HG02798 (cell line): ENCODE measurements around the gene AGAP9.
"Not testable (repeated sequence)": the region's sequence is repeated elsewhere in the genome, so short reads cannot be mapped to it uniquely, and the experiment has no call there.

ENCODE experiments used
- ATAC-seq: cut with Tn5 transposase; IDR thresholded peaks from one replicate; pipeline ENCODE4 v1.9.1; 2021; ENCODE audit warnings: mild to moderate bottlenecking; ENCODE audit not compliant: unreplicated experiment, poor library complexity

Gene AGAP9

DNA sequence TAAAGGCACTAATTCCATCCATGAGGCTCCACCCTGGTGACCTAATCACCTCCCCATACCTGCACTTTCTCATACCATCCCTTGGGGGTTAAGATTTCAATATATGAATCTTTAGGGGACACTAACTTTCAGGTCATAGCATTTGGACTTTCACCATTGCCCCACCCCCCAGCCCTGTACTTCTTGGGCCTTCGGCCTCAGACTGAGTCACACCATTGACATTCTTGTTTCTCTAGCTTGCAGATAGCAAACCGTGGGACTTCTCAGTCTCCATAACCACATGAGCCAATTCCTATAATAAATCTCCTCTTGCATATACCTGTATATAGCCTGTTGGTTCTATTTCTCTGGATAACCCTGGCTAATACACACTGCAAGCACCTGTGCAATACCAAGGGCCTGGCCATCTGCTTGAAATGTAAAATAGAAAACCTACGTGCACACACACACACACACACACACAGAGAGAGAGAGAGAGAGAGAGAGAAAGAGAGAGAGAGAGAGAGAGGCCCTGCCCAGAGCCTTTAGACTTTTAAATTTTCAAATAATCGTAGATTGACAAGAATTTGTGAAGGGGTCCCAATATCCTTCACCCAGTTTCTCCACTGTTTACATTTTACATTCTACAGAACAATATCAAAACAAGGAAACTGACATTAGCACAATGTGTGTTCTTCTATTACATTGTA lies 64.8 kb downstream of the AGAP9 start:
- ATAC-seq: no peak

- no peak for ATAC-seq
Measured at GRCh38 chr10:47457826-47458225, 65.6 kb downstream of the AGAP9 start.

DNA sequence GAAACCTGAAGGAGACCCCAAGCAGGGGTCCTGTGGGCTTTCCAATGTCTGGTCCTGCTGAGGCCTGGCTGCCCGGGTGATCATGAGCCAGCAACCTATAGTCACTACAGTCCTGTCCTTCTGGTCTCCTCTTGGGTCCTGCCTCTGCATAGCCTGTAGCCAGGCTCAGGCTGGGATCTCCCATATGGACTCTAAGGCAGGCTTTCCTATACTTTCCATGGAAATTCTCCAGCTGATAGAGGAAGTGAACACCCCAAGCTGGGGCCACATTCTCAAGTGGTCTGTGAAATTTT lies 66.0 kb downstream of the AGAP9 start:
- no peak for ATAC-seq

DNA sequence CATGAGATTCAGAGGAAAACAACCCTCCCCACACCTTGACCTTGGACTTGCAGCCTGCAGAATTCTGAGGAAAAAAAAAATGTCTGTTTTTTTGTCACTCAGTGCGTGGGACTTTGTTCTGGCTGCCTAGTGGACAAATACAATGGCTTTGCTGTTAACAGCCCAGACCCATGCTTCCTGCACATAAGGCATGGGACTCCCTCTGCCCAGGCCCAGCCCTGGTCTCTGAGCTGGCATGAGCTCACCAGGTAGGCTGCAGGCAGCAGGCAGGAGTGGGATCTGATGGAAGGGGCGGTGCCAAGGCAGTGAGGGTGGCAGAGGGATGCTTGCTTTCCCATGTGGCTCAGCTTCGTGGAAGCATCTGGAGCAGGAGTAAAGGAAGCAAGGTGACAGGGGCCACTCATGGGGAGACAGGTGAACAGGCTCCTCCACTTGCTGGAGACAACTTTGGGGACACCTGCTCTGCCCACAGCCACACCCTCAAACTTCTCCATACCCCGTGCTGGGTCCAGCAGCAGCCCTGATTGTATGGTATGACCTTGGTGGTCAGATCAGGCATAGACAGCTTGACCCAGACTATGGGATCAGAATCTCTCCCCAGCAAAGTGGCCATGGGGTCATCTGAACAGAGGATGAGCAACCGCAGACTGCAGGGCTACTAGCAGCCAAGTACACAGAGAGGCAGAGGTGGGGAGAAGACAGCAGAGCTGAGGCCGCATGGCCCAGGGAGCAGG lies 66.5 kb downstream of the AGAP9 start:
- ATAC-seq: no peak

GRCh38 chr10:47456079-47456785 lies 67.2 kb downstream of the AGAP9 start:
- ATAC-seq: no peak

DNA sequence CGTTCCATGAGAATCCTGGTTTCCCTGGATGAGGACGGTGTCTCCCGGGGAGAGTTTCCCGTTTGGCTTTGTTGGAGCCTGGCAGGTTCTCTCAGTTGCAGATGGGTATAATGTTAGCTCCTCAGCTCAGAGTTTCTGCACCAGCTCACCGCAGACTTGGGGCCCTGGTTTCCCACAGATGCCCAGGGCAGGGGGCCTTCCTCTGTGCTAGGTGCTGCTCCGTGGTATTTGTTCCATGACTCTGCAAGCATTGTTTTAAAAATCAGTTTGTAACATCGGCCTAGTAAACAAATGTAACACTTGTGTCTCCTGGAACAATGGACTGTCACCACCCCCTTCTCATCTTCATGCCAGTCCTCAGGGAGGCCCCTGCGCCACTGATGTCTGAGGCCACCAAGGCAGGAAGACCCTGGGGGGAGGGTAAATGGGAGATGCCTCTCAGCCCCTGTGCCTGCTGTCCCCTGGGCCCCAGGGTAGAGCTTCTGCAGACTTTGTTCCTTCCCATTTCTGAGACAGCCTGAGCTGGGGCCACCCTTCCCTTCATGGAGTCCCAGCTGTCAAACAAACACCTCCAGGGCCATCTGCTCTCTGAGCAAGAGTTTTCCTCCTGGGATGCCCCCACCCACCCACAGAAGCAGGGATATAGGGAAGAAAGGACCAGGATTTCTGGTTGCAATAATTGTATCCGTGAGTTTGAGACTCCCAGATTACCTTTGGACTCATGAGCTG lies 67.9 kb downstream of the AGAP9 start:
- not testable (repeated sequence) for ATAC-seq

DNA sequence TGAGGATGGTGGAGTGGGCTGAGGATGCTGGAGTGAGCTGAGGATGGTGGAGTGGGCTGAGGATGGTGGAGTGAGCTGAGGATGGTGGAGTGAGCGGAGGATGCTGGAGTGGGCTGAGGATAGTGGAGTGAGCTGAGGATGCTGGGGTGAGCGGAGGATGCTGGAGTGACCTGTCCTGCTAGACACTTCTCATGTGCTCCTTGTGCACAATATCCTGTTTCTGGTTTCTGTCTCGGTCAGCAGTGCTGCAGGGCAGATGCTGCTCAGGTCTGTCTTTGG lies 68.7 kb downstream of the AGAP9 start:
- no peak for ATAC-seq

DNA sequence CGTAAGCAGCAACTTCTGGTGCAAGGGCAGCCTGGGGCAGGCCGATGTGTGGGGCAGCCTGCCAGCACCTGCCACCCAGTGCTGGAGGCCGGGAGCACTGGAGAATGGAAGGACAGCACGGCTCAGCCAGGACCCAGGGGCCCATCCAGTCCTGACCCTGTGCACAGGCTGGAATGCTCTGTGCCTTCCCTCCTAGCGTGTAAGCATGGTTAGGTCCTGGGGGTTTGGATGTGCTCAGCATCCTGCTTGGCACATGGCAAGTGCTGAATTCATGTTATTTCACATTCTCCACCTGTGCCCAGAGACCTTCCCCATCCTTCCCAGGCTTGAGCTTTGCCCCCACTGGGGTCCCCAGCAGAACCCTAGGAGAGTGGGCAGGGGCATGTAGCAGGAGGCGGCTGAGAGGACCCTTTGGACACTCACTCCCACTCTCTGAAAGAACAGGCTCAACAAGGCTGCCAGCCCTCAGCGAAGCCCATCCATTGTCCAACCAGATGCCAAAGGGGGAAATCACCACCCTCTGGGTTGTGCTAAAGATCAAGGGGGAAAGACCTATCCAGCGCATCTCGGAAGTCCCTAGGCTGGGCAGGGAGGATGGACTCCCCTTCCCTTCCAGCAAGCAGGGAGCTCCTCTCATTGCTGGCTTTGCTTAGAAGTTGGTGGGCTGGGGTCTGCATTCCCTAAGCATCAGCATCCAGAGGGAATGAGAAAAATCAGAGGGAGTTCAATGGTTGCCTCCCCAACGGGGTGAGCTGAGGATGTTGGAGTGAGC lies 69.2 kb downstream of the AGAP9 start:
- no peak for ATAC-seq

DNA sequence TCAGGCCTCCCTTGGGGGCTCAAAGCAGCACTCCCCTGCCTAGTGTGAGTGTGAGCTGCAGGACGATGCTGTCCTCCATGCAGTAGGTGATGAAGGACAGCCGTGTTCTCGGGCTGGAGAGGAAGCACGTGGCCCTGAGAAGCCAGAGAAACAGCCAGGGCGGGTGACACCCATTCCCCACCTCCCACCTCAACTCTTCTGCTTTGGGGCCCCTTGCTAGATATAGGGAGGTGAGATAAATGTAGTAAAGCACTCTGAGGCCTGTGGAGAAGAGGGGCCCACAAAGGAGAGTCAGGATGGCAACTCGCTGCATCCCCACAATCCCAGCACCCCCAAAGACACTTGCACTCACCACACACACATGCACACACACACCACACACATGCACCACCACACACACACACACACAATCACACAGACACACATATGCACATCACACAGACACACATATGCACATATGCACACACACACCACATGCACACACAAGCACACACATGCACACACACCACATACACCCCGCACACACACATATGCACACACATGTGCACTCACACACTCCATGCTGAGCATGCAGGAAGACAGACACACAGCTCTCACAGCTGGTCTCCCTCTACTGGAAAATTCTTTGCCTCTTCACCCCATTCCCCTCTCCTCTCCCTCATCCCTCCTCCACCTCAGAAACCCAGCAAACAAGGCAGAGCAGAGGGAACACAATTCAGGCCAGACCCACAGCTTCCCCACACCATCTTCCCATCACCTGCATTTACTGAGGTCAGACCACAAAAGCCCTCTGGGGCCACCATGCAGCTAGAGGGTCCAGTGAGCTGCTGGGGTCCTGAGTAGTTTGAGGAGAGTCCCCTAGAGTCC lies 70.1 kb downstream of the AGAP9 start:
- no peak for ATAC-seq

DNA sequence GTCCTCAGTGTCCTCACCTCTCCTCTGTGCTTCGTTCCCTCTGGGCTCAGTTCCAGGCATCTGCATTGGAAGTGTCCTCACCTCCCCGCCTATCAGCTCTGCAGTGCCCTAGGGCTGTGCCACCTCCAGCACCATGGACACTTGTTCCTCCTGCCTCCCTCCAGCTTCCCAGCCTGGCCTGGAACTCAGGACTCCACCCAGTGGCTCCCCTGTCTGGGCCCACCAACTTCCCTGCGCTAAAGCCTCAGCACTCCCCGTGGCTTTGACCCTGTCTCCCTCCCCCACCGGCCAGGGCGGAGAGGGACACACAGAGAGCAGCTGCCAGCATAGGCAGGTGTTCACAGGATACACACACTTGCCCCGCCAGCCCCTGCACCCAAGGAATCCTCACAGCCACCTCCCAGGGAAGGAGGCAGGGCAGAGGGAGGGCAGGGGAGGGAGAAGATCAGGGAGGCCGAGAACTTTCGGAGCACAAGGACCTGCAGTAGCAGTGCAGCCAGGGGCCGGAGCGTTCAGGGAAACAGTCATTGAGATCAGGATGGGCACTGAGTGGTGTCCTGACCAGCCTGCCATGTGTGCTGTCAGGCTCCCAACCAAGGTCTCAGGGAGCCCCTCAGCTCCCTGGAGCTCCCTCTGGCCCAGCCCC lies 70.8 kb downstream of the AGAP9 start:
- ATAC-seq: no peak

DNA sequence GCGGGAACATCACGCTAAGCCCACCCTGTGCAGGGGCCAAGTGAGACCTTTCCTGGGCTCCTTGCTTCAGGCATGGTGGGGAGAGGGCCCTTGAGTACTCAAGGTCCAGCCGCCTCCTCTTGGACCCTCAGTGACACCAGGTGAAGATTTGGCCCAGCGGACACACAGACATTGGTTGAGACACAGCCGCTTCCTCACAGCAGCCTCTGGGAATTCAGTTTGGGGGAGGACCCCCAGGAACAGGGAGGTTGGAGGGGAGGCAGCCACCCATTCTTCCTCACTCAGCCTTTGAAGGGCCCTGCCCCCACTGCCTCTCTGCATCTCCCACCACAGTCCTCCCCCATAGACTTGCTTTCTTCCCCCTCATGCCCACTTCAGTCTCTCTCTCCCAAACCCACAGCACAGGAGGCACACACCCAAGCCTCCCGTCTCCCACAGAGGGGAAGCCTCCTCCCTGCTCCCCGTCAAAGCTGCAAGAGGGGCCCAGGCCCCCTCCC lies 71.4 kb downstream of the AGAP9 start:
- ATAC-seq: no peak
